ENCODE results near the gene SMS.

The SMS gene

GRCh38 chrX:21960569-21961541 is 20.3 kb downstream of the SMS start:
- peaks cover 0 to 8% of the 10 kb centered on the region in 2 donors for H3K4me1 ChIP-seq (ENCODE audit: control insufficient read depth in 1 of 2, insufficient read depth in 2 of 2, low read length in 2 of 2)

GRCh38 chrX:21962361-21962760 is 21.9 kb downstream of the SMS start:
- Histone ChIP-seq H3K4me3 (ENCODE audit: low read depth in 1 of 2, low read length in 2 of 2) (no peak overlapping the region), H3K27me3 (ENCODE audit: control insufficient read depth in 1 of 2, insufficient read depth in 2 of 2, low read length in 2 of 2) (no peaks in the 10 kb centered on the region), H3K27ac (ENCODE audit: low read depth, low read length) (no peak overlapping the region), H3K36me3 (ENCODE audit: control insufficient read depth in 1 of 2, insufficient read depth in 2 of 2, low read length in 2 of 2) (no peaks in the 10 kb centered on the region), H3K4me1 (ENCODE audit: control insufficient read depth in 1 of 2, insufficient read depth in 2 of 2, low read length in 2 of 2) (peaks cover 0 to 8% of the 10 kb centered on the region in 2 donors), H3K9ac (ENCODE audit: low read depth in 1 of 2, low read length in 2 of 2) (no peak overlapping the region), H3K9me3 (ENCODE audit: control insufficient read depth in 1 of 2, low read length in 2 of 2) (no peaks in the 10 kb centered on the region)

More at GRCh38 chrX:21960569-21961541, 20.3 kb downstream of the SMS start:
- Histone ChIP-seq H3K27me3 (ENCODE audit: control insufficient read depth in 1 of 2, insufficient read depth in 2 of 2, low read length in 2 of 2) (no peaks in the 10 kb centered on the region), H3K36me3 (ENCODE audit: control insufficient read depth in 1 of 2, insufficient read depth in 2 of 2, low read length in 2 of 2) (peaks cover 0 to 4% of the 10 kb centered on the region in 2 donors), H3K9me3 (ENCODE audit: control insufficient read depth in 1 of 2, low read length in 2 of 2) (no peaks in the 10 kb centered on the region), H3K4me3 (ENCODE audit: low read depth in 1 of 2, low read length in 2 of 2) (no peak overlapping the region), H3K9ac (ENCODE audit: low read depth in 1 of 2, low read length in 2 of 2) (no peak overlapping the region), H3K27ac (ENCODE audit: low read depth, low read length) (no peak overlapping the region)

GRCh38 chrX:21963269-21963668 is 22.8 kb downstream of the SMS start:
- Histone ChIP-seq H3K4me1 (ENCODE audit: control insufficient read depth in 1 of 2, insufficient read depth in 2 of 2, low read length in 2 of 2) (peaks cover 0 to 8% of the 10 kb centered on the region in 2 donors), H3K9me3 (ENCODE audit: control insufficient read depth in 1 of 2, low read length in 2 of 2) (no peaks in the 10 kb centered on the region), H3K27me3 (ENCODE audit: control insufficient read depth in 1 of 2, insufficient read depth in 2 of 2, low read length in 2 of 2) (no peaks in the 10 kb centered on the region), H3K9ac (ENCODE audit: low read depth in 1 of 2, low read length in 2 of 2) (no peak overlapping the region), H3K36me3 (ENCODE audit: control insufficient read depth in 1 of 2, insufficient read depth in 2 of 2, low read length in 2 of 2) (peaks cover under 1 to 5% of the 10 kb centered on the region in 2 donors), H3K27ac (ENCODE audit: low read depth, low read length) (no peak overlapping the region), H3K4me3 (ENCODE audit: low read depth in 1 of 2, low read length in 2 of 2) (no peak overlapping the region)

DNA sequence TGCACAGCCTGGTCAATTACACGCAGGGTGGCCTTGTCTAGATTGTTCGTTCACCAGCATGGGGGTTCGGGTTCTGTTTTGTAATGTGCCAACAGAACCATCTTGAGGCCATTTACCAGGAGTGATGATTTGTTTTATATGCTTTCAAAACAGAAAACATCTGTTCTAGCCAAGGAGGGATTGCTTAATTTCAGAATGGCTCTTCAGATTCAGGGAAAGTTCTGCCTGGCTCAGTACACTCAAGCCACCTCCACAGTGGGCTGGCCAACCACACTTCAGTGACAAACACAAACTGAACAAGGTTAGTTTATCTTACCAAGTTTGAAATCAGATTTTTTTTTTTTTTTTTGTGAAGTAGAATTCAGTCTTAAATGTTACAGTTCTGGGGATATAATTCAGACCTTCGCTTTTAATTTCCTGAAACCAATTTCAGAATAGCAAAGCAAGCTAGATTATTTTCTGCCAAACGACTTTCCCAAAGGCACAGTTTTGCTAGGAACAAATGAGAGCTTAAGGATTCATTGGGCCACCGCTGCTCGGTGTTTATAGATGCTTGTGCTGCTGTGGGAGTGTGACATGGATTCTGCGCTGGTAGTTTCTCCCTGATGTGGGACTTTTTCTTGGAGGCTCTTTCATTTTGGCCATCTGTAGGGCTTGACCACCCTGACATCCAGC is 23.4 kb downstream of the SMS start:
- H3K27me3 ChIP-seq (ENCODE audit: control insufficient read depth in 1 of 2, insufficient read depth in 2 of 2, low read length in 2 of 2) = no peaks in the 10 kb centered on the region
- H3K4me1 ChIP-seq (ENCODE audit: control insufficient read depth in 1 of 2, insufficient read depth in 2 of 2, low read length in 2 of 2) = peaks cover 0 to 8% of the 10 kb centered on the region in 2 donors
- no peak overlapping the region for H3K27ac ChIP-seq (ENCODE audit: low read depth, low read length)
- H3K9ac ChIP-seq (ENCODE audit: low read depth in 1 of 2, low read length in 2 of 2) = no peak overlapping the region
- peaks cover 3 to 7% of the 10 kb centered on the region in 2 donors for H3K36me3 ChIP-seq (ENCODE audit: control insufficient read depth in 1 of 2, insufficient read depth in 2 of 2, low read length in 2 of 2)
- no peaks in the 10 kb centered on the region for H3K9me3 ChIP-seq (ENCODE audit: control insufficient read depth in 1 of 2, low read length in 2 of 2)
- no peak overlapping the region for H3K4me3 ChIP-seq (ENCODE audit: low read depth in 1 of 2, low read length in 2 of 2)

DNA sequence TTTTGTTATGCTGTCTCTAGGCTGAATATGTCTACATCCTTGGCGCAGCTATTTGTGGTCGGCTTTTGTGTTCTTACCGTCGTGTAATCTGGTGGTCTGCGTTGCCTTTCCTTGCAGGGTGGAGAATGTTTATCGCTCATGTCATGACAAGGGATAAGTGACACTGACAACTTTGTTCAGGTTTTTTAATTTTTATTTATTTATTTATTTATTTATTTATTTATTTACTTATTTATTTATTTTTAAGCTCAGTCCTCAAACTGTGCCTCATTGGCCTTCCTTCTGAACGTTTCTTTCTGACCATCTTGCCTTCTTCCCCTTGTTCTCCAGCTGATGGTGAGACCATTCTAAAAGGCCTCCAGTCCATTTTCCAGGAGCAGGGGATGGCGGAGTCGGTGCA is 26.4 kb downstream of the SMS start:
- Histone ChIP-seq H3K4me3 (ENCODE audit: low read depth in 1 of 2, low read length in 2 of 2) (no peak overlapping the region), H3K36me3 (ENCODE audit: control insufficient read depth in 1 of 2, insufficient read depth in 2 of 2, low read length in 2 of 2) (peaks cover 3 to 7% of the 10 kb centered on the region in 2 donors), H3K27me3 (ENCODE audit: control insufficient read depth in 1 of 2, insufficient read depth in 2 of 2, low read length in 2 of 2) (no peaks in the 10 kb centered on the region), H3K9me3 (ENCODE audit: control insufficient read depth in 1 of 2, low read length in 2 of 2) (no peaks in the 10 kb centered on the region), H3K27ac (ENCODE audit: low read depth, low read length) (no peak overlapping the region), H3K9ac (ENCODE audit: low read depth in 1 of 2, low read length in 2 of 2) (no peak overlapping the region), H3K4me1 (ENCODE audit: control insufficient read depth in 1 of 2, insufficient read depth in 2 of 2, low read length in 2 of 2) (no peaks in the 10 kb centered on the region)

DNA sequence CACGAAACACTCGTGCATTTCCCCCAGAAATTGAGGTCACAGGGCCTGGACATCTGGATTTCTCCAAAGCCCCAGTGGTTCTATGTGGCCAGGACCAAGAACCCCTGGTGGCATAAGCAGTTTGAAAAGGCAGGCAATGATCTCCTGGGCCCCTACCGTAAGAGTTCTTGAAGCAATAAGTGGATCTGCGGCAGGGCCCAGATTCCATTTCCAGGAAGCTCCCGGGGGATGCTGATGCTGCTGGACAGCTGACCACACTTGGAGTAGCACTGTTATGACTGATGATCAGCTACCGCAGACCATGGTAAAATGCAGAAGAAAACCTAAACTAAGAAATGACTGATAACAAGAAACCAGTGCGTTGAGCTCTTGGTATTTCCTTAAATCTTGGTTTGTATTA is 27.8 kb downstream of the SMS start:
- no peak overlapping the region for H3K9ac ChIP-seq (ENCODE audit: low read depth in 1 of 2, low read length in 2 of 2)
- no peaks in the 10 kb centered on the region for H3K9me3 ChIP-seq (ENCODE audit: control insufficient read depth in 1 of 2, low read length in 2 of 2)
- H3K27ac ChIP-seq (ENCODE audit: low read depth, low read length) = no peak overlapping the region
- no peaks in the 10 kb centered on the region for H3K27me3 ChIP-seq (ENCODE audit: control insufficient read depth in 1 of 2, insufficient read depth in 2 of 2, low read length in 2 of 2)
- no peak overlapping the region for H3K4me3 ChIP-seq (ENCODE audit: low read depth in 1 of 2, low read length in 2 of 2)
- H3K4me1 ChIP-seq (ENCODE audit: control insufficient read depth in 1 of 2, insufficient read depth in 2 of 2, low read length in 2 of 2) = peaks cover 4 to 10% of the 10 kb centered on the region in 2 donors
- peaks cover 3 to 7% of the 10 kb centered on the region in 2 donors for H3K36me3 ChIP-seq (ENCODE audit: control insufficient read depth in 1 of 2, insufficient read depth in 2 of 2, low read length in 2 of 2)

GRCh38 chrX:21970326-21970725 is 29.8 kb downstream of the SMS start:
- no peaks in the 10 kb centered on the region for H3K9me3 ChIP-seq (ENCODE audit: control insufficient read depth in 1 of 2, low read length in 2 of 2)
- peaks cover 15 to 16% of the 10 kb centered on the region in 2 donors for H3K4me1 ChIP-seq (ENCODE audit: control insufficient read depth in 1 of 2, insufficient read depth in 2 of 2, low read length in 2 of 2)
- H3K9ac ChIP-seq (ENCODE audit: low read depth in 1 of 2, low read length in 2 of 2) = no peak overlapping the region
- H3K36me3 ChIP-seq (ENCODE audit: control insufficient read depth in 1 of 2, insufficient read depth in 2 of 2, low read length in 2 of 2) = peaks cover 3 to 8% of the 10 kb centered on the region in 2 donors
- no peak overlapping the region for H3K4me3 ChIP-seq (ENCODE audit: low read depth in 1 of 2, low read length in 2 of 2)
- H3K27me3 ChIP-seq (ENCODE audit: control insufficient read depth in 1 of 2, insufficient read depth in 2 of 2, low read length in 2 of 2) = no peaks in the 10 kb centered on the region
- no peak overlapping the region for H3K27ac ChIP-seq (ENCODE audit: low read depth, low read length)

DNA sequence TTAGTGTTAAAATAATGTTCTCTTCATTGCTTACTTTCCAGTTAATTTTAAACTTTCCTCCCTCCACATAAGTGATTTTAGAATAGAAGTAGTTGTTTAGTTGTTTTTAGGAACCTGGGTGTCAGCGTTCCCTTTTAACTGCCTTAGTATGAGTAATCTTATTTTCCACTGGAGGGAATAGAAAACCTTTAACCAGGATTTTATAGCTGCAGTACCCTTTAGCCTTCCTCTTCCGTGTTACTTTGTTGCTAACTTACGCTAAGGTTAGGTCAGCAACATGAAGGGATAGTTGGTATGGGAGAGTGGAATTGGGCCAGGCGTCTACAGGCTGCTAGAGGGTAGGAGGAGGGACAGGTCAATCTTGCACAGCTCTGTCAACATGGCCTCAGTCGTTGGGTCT is 31.5 kb downstream of the SMS start:
- H3K27ac ChIP-seq (ENCODE audit: low read depth, low read length) = no peak overlapping the region

GRCh38 chrX:21972721-21973120 is 32.2 kb downstream of the SMS start:
- H3K9me3 ChIP-seq (ENCODE audit: control insufficient read depth in 1 of 2, low read length in 2 of 2) = no peaks in the 10 kb centered on the region
- no peak overlapping the region for H3K9ac ChIP-seq (ENCODE audit: low read depth in 1 of 2, low read length in 2 of 2)
- peaks cover 12% of the 10 kb centered on the region in 2 donors for H3K36me3 ChIP-seq (ENCODE audit: control insufficient read depth in 1 of 2, insufficient read depth in 2 of 2, low read length in 2 of 2)
- no peaks in the 10 kb centered on the region for H3K27me3 ChIP-seq (ENCODE audit: control insufficient read depth in 1 of 2, insufficient read depth in 2 of 2, low read length in 2 of 2)
- H3K4me3 ChIP-seq (ENCODE audit: low read depth in 1 of 2, low read length in 2 of 2) = no peak overlapping the region
- peaks cover 15 to 17% of the 10 kb centered on the region in 2 donors for H3K4me1 ChIP-seq (ENCODE audit: control insufficient read depth in 1 of 2, insufficient read depth in 2 of 2, low read length in 2 of 2)
- H3K27ac ChIP-seq (ENCODE audit: low read depth, low read length) = no peak overlapping the region

More for the DNA sequence above, 31.5 kb downstream of the SMS start:
- peaks cover 10 to 11% of the 10 kb centered on the region in 2 donors for H3K36me3 ChIP-seq (ENCODE audit: control insufficient read depth in 1 of 2, insufficient read depth in 2 of 2, low read length in 2 of 2)
- no peak overlapping the region for H3K9ac ChIP-seq (ENCODE audit: low read depth in 1 of 2, low read length in 2 of 2)
- H3K9me3 ChIP-seq (ENCODE audit: control insufficient read depth in 1 of 2, low read length in 2 of 2) = no peaks in the 10 kb centered on the region
- H3K27me3 ChIP-seq (ENCODE audit: control insufficient read depth in 1 of 2, insufficient read depth in 2 of 2, low read length in 2 of 2) = no peaks in the 10 kb centered on the region
- H3K4me3 ChIP-seq (ENCODE audit: low read depth in 1 of 2, low read length in 2 of 2) = no peak overlapping the region
- peaks cover 15 to 17% of the 10 kb centered on the region in 2 donors for H3K4me1 ChIP-seq (ENCODE audit: control insufficient read depth in 1 of 2, insufficient read depth in 2 of 2, low read length in 2 of 2)

Measured in duodenal mucosa (tissue), 2 donors.